HG03558 (cell line): ENCODE results near the gene CLDND1.
A peak's percentile ranks its signal among the peaks of the same experiment; 100 is the strongest.

ENCODE experiments used
- ATAC-seq: cut with Tn5 transposase; IDR thresholded peaks from one replicate; pipeline ENCODE4 v1.9.1; 2021; ENCODE audit warnings: moderate number of reproducible peaks; ENCODE audit not compliant: unreplicated experiment; ENCODE audit errors: extremely low read depth

The CLDND1 gene

DNA sequence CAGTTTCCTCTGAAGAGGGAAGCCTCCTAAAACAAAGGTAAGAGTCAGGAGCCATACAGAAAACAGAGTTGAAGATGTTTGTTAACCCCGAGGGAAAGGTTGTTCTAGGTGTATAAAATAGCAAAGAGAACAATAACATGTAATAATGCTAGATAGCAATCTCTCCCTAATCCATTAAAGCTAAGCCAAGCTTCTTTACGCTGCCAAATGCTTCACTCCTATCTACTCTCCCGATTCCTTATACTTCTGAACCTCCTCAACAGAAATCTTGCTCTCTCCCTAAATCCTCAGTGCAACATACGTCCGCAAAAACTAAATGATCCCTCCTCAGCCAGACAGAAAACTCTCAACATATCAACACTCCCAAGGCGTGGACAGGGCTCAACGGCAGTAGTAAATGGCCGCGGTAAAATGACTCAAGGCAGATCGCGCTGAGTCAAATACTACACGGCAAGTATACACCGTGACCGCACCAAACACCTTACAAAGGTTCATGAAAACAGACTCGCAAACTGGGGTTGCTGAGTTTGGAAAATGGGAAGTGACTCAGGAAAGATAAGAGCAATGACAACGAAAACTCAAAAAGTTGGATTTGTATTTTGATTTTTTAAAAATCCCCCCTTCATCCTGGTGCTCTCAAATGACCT lies 682 bp downstream of the CLDND1 start:
- peak; percentile 19 for ATAC-seq

DNA sequence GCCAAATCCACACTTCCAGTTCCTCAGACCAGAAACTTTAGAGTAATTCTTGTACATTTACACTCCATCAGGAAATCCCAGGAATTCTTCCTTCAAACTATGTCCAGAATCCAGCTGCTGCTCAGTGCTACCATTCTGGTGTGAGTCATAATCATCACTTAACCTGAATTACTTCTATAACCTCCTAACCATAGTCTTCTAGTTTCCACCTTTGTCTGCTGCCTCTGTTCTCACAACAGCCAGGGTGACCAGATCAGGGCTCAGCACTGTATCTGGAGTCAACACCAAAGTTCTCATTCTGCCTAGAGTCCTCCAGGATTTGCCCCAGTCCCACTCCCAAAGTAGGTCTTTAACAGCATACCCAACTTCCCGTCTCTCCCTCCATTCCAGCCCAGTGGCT lies 3.4 kb downstream of the CLDND1 start:
- ATAC-seq: no peak

- no peak for ATAC-seq
These were observed 3.9 kb downstream of the CLDND1 start for GRCh38 chr3:98518816-98519215.

DNA sequence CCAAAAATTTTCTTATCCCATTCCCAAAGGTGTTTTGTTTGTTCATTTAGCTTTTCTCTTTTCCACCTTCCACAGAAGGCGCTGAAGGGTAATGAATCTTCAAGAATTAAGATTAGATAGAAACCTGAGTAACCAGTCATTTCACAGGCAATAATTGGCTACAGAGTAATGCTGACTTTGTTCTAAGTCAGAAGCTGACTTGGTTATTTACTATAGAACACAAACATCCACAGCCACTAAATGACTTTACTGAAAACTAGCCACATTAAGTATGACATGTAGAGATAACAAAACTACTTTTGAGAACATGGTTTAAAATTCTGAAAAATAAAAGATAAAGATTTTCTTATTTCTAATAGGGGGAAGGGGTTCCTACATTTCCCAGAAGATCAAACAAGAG lies 7.8 kb downstream of the CLDND1 start:
- no peak for ATAC-seq

- no peak for ATAC-seq
These were observed 9.0 kb downstream of the CLDND1 start for GRCh38 chr3:98513736-98514135.

GRCh38 chr3:98513091-98513511 lies 9.6 kb downstream of the CLDND1 start:
- no peak for ATAC-seq

DNA sequence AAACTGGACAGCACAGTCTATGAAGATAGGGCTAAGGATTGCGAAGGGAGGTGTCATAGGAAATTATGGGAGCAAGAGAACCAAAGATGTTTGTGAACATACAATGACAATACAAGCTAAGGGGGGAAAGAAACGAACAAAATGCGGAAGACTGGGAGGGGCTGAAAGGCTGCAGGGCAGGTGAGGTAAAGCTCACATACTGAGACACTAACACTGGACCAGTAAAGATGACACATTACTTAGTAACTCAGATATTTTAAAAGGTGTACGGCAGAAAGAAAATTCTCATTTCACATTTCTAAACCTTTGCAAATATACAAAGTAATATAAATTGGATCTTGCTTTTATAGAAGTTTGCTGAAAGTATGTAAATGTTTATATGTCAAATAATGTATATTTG lies 10.1 kb downstream of the CLDND1 start:
- ATAC-seq: no peak

- ATAC-seq: no peak
These were observed 14.1 kb downstream of the CLDND1 start for GRCh38 chr3:98508582-98508981.

DNA sequence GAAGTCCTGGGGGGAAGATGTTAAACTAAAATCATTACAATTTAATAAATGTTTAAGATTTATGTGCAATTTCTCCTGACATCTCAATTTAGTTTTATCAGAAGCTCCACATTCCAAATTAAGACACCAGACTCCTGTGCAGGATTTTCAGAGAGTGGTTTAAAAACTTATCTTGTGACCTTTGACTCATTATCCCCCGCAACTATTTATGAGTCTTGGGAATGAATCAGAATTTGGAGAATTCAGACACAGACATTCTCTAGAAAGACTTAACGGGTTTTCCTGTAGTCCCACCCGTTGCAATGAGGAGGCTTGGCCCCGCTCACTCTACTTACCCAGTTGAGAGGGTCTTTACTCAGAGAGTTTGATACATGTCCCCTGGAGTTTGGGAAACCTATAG lies 18.2 kb downstream of the CLDND1 start:
- ATAC-seq: no peak

- no peak for ATAC-seq
These were observed 20.7 kb downstream of the CLDND1 start for GRCh38 chr3:98501863-98502576.

DNA sequence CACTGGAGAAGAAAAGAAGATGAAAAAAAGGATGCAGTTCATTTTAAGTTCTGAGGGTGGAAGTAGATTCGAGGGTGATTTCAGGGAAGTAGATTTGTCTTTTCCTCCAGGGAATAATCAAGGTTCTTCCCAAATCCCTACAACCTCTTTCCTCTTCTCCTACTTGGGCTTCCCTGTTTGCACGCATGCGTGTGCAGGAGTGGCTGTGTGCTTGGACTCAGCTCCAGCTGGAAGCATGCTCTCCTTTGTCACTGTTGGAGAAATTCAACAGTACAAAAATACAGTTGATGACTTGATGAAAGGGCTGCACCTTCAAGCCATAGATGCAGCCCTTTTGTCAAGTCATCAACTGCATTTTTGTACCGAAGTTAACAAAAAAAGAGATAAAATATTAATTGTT lies 21.4 kb downstream of the CLDND1 start:
- no peak for ATAC-seq

GRCh38 chr3:98500019-98500418 lies 22.7 kb downstream of the CLDND1 start:
- ATAC-seq: no peak

DNA sequence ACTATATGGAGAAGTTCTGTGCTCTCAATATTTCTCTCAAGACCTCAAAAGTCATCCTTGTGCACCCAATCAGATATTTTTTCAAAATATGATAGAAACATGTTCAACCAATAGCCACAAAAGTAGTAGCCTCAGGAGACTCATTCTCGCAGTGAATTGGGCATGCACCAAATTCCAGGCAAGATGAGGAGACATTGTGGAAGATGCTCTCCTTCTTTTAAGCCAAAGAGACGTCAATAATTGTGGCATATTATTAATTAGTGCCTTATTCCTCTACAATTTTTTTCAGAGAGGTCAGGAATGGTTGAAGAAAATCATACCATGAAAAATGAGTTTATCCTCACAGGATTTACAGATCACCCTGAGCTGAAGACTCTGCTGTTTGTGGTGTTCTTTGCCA lies 25.3 kb downstream of the CLDND1 start, which contains the start of gene OR5K2:
Gene OR5K2, plus strand, starts transcription at position 301 of the 400 bp plus-strand sequence. Its CDS starts 0 bp downstream, at position 301.
- no peak for ATAC-seq

GRCh38 chr3:98483626-98484025 lies 39.1 kb downstream of the CLDND1 start:
- no peak for ATAC-seq

DNA sequence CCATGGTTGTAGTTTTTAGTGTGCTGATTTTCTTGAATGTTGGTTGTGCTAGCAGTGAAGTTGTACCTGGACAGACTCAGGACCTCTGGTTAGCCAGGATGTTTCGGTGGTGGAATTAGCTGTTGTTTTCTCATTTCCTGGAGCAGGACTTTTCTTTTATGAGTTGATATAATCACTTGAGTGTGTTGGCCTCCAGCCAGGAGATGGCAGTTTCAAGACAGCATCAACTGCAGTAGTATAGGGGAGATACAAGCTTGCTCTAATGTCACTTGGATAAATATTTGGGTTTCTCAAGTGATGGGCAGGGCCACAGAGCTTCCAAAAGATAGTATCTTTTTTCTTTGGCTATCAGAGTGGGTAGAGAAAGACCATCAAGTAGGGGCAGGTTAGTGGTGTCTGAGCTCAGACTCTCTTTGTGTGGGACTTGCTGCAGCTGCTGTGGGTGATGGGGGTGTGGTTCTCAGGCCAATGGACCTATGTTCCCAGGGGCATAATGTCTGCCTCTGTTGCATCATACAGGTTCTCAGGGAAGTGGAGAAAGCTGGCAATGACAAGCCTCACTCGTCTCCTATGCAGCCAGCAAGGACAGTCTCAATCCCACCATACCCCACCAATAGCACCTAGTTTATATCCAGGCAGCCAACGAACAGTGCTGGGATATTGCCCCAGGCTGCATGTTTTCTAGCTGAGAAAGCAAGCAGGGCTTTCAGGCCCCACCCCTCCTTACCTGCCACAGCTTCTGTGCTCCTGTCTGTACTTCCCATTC lies 39.8 kb downstream of the CLDND1 start:
- no peak for ATAC-seq
